HepG2 (cell line): ENCODE results near the gene RAI14. TPM values are rescaled to one million over a fixed set of nuclear protein-coding genes. Genes with fewer than 3 reads are reported as not detected.

Source experiments
- HMG20A ChIP-seq: IDR thresholded peaks from 2 replicates; pipeline ENCODE4 v1.6.1; 2016; ENCODE audit warnings: borderline replicate concordance
- MEIS2 ChIP-seq: sonication (generic); formaldehyde crosslinking; IDR thresholded peaks from 2 replicates; pipeline ENCODE4 v1.9.0; 2021; ENCODE audit warnings: mild to moderate bottlenecking, missing genetic modification reagents
- RBM22 ChIP-seq: fragments of 200-400 bp; formaldehyde crosslinking; optimal IDR thresholded peaks from 2 replicates; pipeline ENCODE3; 2017; ENCODE audit warnings: mild to moderate bottlenecking, low read length, moderate library complexity
- SALL1 ChIP-seq: sonication (generic); formaldehyde crosslinking; IDR thresholded peaks from 2 replicates; pipeline ENCODE4 v1.8.0; 2022; ENCODE audit warnings: mild to moderate bottlenecking, missing genetic modification reagents
- ZNF333 ChIP-seq: sonication (generic); formaldehyde crosslinking; IDR thresholded peaks from 2 replicates; pipeline ENCODE4 v1.4.0; 2020; ENCODE audit warnings: mild to moderate bottlenecking, missing genetic modification reagents, borderline replicate concordance
- polyA plus RNA-seq, 8 experiments: library from polyadenylated mRNA; depleted of rRNA in 3 of 8; stranded (reverse) in 7 of 8; unstranded in 1 of 8; fragments of >200 nt; fragmentation: Illumina TruSeq in 4 of 8; extraction: Trizol in 4 of 8; gene quantifications; 2 replicates each; pipeline versions ENCODE4 v1.2.1 to v1.2.3, GENCODE V29; 2011 to 2016; ENCODE audit warnings: low read depth in 4 of 8, missing spikeins in 1 of 8, mixed read lengths in 1 of 8; ENCODE audit not compliant: insufficient read depth in 1 of 8
- total RNA-seq, 5 experiments: library from RNA; depleted of rRNA; stranded (reverse); fragments of >200 nt; fragmentation: Illumina TruSeq; extraction: Trizol; gene quantifications; 2 replicates each; pipeline ENCODE4 v1.2.3, GENCODE V29; 2016; ENCODE audit warnings: low read depth in 1 of 5
- TF ChIP-seq, protein P1 (sequence below), 2 experiments: sonication (generic) in 1 of 2; formaldehyde crosslinking in 1 of 2; IDR thresholded peaks; 2 replicates each; pipeline versions ENCODE4 v1.4.0 to v1.6.1; 2016 to 2020; ENCODE audit warnings: borderline replicate concordance in 1 of 2, low read depth in 1 of 2, mild to moderate bottlenecking in 1 of 2, missing genetic modification reagents in 1 of 2
- TF ChIP-seq, protein P2 (sequence below): sonication (generic); formaldehyde crosslinking; IDR thresholded peaks from 2 replicates; pipeline ENCODE4 v1.4.0; 2020; ENCODE audit warnings: mild to moderate bottlenecking, missing genetic modification reagents
- TF ChIP-seq, protein P3 (sequence below): IDR thresholded peaks from 2 replicates; pipeline ENCODE4 v1.6.1; 2016; ENCODE audit warnings: missing genetic modification reagents, missing compliant biosample characterization
- TF ChIP-seq, protein P4 (sequence below): sonication (generic); formaldehyde crosslinking; IDR thresholded peaks from 2 replicates; pipeline ENCODE4 v1.5.0; 2020; ENCODE audit warnings: mild to moderate bottlenecking, missing genetic modification reagents, moderate library complexity
- TF ChIP-seq, protein P5 (sequence below): sonication (generic); formaldehyde crosslinking; IDR thresholded peaks from 2 replicates; pipeline ENCODE4 v1.4.0; 2020; ENCODE audit warnings: mild to moderate bottlenecking, missing genetic modification reagents
- TF ChIP-seq, protein P6 (sequence below): sonication (generic); formaldehyde crosslinking; IDR thresholded peaks from 2 replicates; pipeline ENCODE4 v1.4.0; 2020; ENCODE audit warnings: missing genetic modification reagents

The RAI14 gene
- total and polyA plus RNA-seq, 2 of the 13 experiments (the other 11 are each of a cell fraction or from before 2014, with no cell fraction given): 12.6 to 18.2 TPM

DNA sequence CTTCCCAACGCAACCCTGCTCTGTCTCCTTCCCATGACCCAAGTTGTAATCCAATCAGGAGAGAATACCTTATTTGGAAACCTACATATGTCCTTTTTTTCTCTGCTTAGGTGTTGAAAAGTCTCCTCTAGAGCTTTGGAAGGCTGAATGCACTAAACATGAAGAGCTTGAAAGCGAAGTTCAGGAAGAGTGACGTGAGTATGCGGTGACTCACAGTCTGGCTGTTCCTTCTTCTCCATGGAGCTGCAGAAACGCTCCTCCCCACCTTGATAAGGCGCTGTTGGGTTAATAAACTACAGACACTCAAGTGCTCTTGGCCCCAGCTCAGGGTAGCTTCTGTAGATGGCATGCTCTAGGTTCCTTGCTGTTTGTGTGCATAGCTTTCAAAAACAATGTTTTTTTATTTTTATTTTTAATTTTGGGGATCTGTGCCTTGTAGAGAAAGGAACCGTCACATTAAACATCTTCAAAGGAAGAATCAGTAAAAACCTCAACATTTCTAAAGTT is 30.7 kb downstream of the RAI14 start (continued):
- TF ChIP-seq, protein P1, sequence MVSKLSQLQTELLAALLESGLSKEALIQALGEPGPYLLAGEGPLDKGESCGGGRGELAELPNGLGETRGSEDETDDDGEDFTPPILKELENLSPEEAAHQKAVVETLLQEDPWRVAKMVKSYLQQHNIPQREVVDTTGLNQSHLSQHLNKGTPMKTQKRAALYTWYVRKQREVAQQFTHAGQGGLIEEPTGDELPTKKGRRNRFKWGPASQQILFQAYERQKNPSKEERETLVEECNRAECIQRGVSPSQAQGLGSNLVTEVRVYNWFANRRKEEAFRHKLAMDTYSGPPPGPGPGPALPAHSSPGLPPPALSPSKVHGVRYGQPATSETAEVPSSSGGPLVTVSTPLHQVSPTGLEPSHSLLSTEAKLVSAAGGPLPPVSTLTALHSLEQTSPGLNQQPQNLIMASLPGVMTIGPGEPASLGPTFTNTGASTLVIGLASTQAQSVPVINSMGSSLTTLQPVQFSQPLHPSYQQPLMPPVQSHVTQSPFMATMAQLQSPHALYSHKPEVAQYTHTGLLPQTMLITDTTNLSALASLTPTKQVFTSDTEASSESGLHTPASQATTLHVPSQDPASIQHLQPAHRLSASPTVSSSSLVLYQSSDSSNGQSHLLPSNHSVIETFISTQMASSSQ (IDR thresholded peaks at IDR 0.05; ENCODE audit: low read depth): peak; percentile 69
- TF ChIP-seq, protein P1 (CRISPR knock-in tag; IDR thresholded peaks at IDR 0.05; ENCODE audit: borderline replicate concordance): peak; percentile 53; the same call in 1 of the 2 replicates
- TF ChIP-seq, protein P2, sequence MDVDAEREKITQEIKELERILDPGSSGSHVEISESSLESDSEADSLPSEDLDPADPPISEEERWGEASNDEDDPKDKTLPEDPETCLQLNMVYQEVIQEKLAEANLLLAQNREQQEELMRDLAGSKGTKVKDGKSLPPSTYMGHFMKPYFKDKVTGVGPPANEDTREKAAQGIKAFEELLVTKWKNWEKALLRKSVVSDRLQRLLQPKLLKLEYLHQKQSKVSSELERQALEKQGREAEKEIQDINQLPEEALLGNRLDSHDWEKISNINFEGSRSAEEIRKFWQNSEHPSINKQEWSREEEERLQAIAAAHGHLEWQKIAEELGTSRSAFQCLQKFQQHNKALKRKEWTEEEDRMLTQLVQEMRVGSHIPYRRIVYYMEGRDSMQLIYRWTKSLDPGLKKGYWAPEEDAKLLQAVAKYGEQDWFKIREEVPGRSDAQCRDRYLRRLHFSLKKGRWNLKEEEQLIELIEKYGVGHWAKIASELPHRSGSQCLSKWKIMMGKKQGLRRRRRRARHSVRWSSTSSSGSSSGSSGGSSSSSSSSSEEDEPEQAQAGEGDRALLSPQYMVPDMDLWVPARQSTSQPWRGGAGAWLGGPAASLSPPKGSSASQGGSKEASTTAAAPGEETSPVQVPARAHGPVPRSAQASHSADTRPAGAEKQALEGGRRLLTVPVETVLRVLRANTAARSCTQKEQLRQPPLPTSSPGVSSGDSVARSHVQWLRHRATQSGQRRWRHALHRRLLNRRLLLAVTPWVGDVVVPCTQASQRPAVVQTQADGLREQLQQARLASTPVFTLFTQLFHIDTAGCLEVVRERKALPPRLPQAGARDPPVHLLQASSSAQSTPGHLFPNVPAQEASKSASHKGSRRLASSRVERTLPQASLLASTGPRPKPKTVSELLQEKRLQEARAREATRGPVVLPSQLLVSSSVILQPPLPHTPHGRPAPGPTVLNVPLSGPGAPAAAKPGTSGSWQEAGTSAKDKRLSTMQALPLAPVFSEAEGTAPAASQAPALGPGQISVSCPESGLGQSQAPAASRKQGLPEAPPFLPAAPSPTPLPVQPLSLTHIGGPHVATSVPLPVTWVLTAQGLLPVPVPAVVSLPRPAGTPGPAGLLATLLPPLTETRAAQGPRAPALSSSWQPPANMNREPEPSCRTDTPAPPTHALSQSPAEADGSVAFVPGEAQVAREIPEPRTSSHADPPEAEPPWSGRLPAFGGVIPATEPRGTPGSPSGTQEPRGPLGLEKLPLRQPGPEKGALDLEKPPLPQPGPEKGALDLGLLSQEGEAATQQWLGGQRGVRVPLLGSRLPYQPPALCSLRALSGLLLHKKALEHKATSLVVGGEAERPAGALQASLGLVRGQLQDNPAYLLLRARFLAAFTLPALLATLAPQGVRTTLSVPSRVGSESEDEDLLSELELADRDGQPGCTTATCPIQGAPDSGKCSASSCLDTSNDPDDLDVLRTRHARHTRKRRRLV: no peak
- TF ChIP-seq, protein P3, sequence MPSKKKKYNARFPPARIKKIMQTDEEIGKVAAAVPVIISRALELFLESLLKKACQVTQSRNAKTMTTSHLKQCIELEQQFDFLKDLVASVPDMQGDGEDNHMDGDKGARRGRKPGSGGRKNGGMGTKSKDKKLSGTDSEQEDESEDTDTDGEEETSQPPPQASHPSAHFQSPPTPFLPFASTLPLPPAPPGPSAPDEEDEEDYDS: peak; percentile 40; the same call in 1 of the 2 replicates
- TF ChIP-seq, protein P4, sequence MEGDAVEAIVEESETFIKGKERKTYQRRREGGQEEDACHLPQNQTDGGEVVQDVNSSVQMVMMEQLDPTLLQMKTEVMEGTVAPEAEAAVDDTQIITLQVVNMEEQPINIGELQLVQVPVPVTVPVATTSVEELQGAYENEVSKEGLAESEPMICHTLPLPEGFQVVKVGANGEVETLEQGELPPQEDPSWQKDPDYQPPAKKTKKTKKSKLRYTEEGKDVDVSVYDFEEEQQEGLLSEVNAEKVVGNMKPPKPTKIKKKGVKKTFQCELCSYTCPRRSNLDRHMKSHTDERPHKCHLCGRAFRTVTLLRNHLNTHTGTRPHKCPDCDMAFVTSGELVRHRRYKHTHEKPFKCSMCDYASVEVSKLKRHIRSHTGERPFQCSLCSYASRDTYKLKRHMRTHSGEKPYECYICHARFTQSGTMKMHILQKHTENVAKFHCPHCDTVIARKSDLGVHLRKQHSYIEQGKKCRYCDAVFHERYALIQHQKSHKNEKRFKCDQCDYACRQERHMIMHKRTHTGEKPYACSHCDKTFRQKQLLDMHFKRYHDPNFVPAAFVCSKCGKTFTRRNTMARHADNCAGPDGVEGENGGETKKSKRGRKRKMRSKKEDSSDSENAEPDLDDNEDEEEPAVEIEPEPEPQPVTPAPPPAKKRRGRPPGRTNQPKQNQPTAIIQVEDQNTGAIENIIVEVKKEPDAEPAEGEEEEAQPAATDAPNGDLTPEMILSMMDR (CRISPR knock-in tag): peak; percentile 13; the same call in 1 of the 2 replicates
- TF ChIP-seq SALL1 (CRISPR knock-in tag) (0 out of 2 replicates have a peak, but pooled peaks have one; percentile 20), RBM22 (no peak), ZNF333 (CRISPR knock-in tag) (no peak), HMG20A (CRISPR knock-in tag) (peak; percentile 35; the same call in 1 of the 2 replicates), MEIS2 (peak; percentile 29; the same call in 1 of the 2 replicates)
- TF ChIP-seq, protein P5, sequence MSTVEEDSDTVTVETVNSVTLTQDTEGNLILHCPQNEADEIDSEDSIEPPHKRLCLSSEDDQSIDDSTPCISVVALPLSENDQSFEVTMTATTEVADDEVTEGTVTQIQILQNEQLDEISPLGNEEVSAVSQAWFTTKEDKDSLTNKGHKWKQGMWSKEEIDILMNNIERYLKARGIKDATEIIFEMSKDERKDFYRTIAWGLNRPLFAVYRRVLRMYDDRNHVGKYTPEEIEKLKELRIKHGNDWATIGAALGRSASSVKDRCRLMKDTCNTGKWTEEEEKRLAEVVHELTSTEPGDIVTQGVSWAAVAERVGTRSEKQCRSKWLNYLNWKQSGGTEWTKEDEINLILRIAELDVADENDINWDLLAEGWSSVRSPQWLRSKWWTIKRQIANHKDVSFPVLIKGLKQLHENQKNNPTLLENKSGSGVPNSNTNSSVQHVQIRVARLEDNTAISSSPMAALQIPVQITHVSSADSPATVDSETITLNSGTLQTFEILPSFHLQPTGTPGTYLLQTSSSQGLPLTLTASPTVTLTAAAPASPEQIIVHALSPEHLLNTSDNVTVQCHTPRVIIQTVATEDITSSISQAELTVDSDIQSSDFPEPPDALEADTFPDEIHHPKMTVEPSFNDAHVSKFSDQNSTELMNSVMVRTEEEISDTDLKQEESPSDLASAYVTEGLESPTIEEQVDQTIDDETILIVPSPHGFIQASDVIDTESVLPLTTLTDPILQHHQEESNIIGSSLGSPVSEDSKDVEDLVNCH (CRISPR knock-in tag): no peak
- TF ChIP-seq, protein P6, sequence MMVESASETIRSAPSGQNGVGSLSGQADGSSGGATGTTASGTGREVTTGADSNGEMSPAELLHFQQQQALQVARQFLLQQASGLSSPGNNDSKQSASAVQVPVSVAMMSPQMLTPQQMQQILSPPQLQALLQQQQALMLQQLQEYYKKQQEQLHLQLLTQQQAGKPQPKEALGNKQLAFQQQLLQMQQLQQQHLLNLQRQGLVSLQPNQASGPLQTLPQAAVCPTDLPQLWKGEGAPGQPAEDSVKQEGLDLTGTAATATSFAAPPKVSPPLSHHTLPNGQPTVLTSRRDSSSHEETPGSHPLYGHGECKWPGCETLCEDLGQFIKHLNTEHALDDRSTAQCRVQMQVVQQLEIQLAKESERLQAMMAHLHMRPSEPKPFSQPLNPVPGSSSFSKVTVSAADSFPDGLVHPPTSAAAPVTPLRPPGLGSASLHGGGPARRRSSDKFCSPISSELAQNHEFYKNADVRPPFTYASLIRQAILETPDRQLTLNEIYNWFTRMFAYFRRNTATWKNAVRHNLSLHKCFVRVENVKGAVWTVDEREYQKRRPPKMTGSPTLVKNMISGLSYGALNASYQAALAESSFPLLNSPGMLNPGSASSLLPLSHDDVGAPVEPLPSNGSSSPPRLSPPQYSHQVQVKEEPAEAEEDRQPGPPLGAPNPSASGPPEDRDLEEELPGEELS (CRISPR knock-in tag): 0 out of 2 replicates have a peak, but pooled peaks have one; percentile 36
